Aorta (tissue), 5 donors: Measurements from ENCODE around the gene RAB8B. TPM values are rescaled to one million over a fixed set of nuclear protein-coding genes. Genes with fewer than 3 reads are reported as not detected.

Experiments used
- ATAC-seq: fragments of 200-7000 bp; cut with Tn5 transposase; one replicate; pipeline ENCODE4 v1.9.1; 2022; ENCODE audit warnings: moderate library complexity; ENCODE audit not compliant: low FRiP score
- DNase-seq, 2 donors: peaks; one replicate each; pipeline ENCODE4 v3.0.0-alpha.2; 2020
- H3K27ac ChIP-seq, 2 donors: one replicate each; pipeline ENCODE4 v1.5.1; 2013; ENCODE audit warnings: low read length in 2 of 2, mild to moderate bottlenecking in 2 of 2, moderate library complexity in 2 of 2, control low read depth in 1 of 2, inconsistent platforms in 1 of 2, low read depth in 1 of 2
- H3K27me3 ChIP-seq, 2 donors: one replicate each; pipeline ENCODE4 v1.6.1; 2013; ENCODE audit warnings: control low read depth in 1 of 2, low read length in 1 of 2, mild to moderate bottlenecking in 1 of 2, moderate library complexity in 1 of 2; ENCODE audit not compliant: insufficient read depth in 2 of 2, control insufficient read depth in 1 of 2
- H3K36me3 ChIP-seq, 2 donors: one replicate each; pipeline ENCODE4 v1.6.1; 2013; ENCODE audit warnings: control low read depth in 1 of 2, low read length in 1 of 2, mild to moderate bottlenecking in 1 of 2; ENCODE audit not compliant: insufficient read depth in 2 of 2, control insufficient read depth in 1 of 2
- H3K4me1 ChIP-seq, 2 donors: one replicate each; pipeline ENCODE4 v1.6.1; 2013; ENCODE audit warnings: low read length in 2 of 2, control low read depth in 1 of 2, mild to moderate bottlenecking in 1 of 2, moderate library complexity in 1 of 2; ENCODE audit not compliant: insufficient read depth in 2 of 2, control insufficient read depth in 1 of 2
- H3K4me3 ChIP-seq, 2 donors: one replicate each; pipeline ENCODE4 v1.5.1; 2013; ENCODE audit warnings: low read length in 2 of 2, control low read depth in 1 of 2, mild to moderate bottlenecking in 1 of 2
- H3K9me3 ChIP-seq: one replicate; pipeline ENCODE4 v1.6.1; 2013; ENCODE audit warnings: mild to moderate bottlenecking, low read length; ENCODE audit not compliant: control insufficient read depth
- WGBS, 2 donors: extraction: QIAGEN DNeasy Blood & Tissue Kit; methylation state at CpG; one replicate each; pipeline ENCODE4 v1.1.7; 2013; 5-methylcytosine and 5-hydroxymethylcytosine counted together
- intact Hi-C, 2 donors: fragments of 100-400 bp; cut with DNase I; formaldehyde crosslinking; loops; one replicate each; pipeline versions ENCODE4 v1.14.2 to v1.15.0; 2022
- polyA plus RNA-seq, 2 donors: library from polyadenylated mRNA; stranded (reverse); fragments of 200-250 nt; gene quantifications; one replicate each; pipeline ENCODE4 v1.2.3, GENCODE V29; 2013
- total RNA-seq, 2 donors: library from RNA; stranded (reverse); fragmentation: NEBNext Ultra II Directional; extraction: Animal tissue kit (Norgen Biotek cat#: 25700); gene quantifications; one replicate each; pipeline ENCODE4 v1.2.1, GENCODE V29; 2021
- donor health status: healthy with polysubstance abuse.
- donor health status: Bipolar disorder and iron deficiency.
- donor health status: DM: no; HTN: no; CAD: no.
- donor health status: DM: no; HTN: no; CAD: no.
- donor health status: DM: yes; HTN: yes; CAD: no.

The RAB8B gene
- total and polyA plus RNA-seq, 4 donors, result 14.8 to 47.9 (median 29.6) TPM

- H3K9me3 ChIP-seq, result no peaks in the 10 kb centered on the region
- no peaks in the 10 kb centered on the region for H3K36me3 ChIP-seq
- ATAC-seq (peak; percentile 97), DNase-seq (peak; percentile 95 to 96)
- peak within 1 kb of the TSS; percentile 3 to 70 for H3K27ac ChIP-seq
- intact Hi-C loops, result loop anchor here (1.0 to 10.0 kb wide), 3 partner anchors 32 to 112 kb away; partner anchors contain the start of genes LACTB (in 1 of the 2), RAB8B (in 1 of the 2) and TPM1 (in 1 of the 2)
- H3K4me3 ChIP-seq, result peak within 1 kb of the TSS; percentile 42 to 55
- WGBS, 2 donors, result 0 to 1% methylated on average over 60 of the region's 60 CpGs
- peaks cover 0 to 1% of the 10 kb centered on the region in 2 donors for H3K27me3 ChIP-seq
- no peaks in the 10 kb centered on the region for H3K4me1 ChIP-seq
These were observed 32.1 kb upstream of the RAB8B start, which contains the start of gene RPS27L for GRCh38 chr15:63157118-63157843. RPS27L (minus strand) TSS chr15:63157477; CDS start chr15:63157405, 72 bp downstream.

GRCh38 chr15:63157891-63158431, 31.4 kb upstream of the RAB8B start:
- Histone ChIP-seq H3K36me3 (no peaks in the 10 kb centered on the region), H3K4me3 (peak overlapping the region; percentile 42 to 55), H3K9me3 (no peaks in the 10 kb centered on the region), H3K4me1 (no peaks in the 10 kb centered on the region), H3K27ac (peak overlapping the region; percentile 3 to 70), H3K27me3 (peaks cover 0 to 1% of the 10 kb centered on the region in 2 donors)
- peak in 1 of 2 donors; percentile 70 for DNase-seq
- intact Hi-C loops, result loop anchor here (1.0 to 10.0 kb wide), 3 partner anchors 31 to 113 kb away; partner anchors contain the start of genes LACTB (in 1 of the 2), RAB8B (in 1 of the 2) and TPM1 (in 1 of the 2)
- peak; percentile 71 for ATAC-seq
- 1 to 4% methylated on average over 18 of the region's 18 CpGs for WGBS, 2 donors

- no peaks in the 10 kb centered on the region for H3K4me1 ChIP-seq
- no peak for DNase-seq
- no peak for ATAC-seq
- no peaks in the 10 kb centered on the region for H3K9me3 ChIP-seq
- H3K36me3 ChIP-seq, result no peaks in the 10 kb centered on the region
- H3K27ac ChIP-seq, result no peak overlapping the region
- H3K4me3 ChIP-seq, result no peak overlapping the region
- intact Hi-C loops, result no loop called here
- no peaks in the 10 kb centered on the region for H3K27me3 ChIP-seq
These were observed 28.8 kb upstream of the RAB8B start for GRCh38 chr15:63160638-63161037.

GRCh38 chr15:63163217-63163616, 26.2 kb upstream of the RAB8B start:
- Histone ChIP-seq H3K36me3 (no peaks in the 10 kb centered on the region), H3K27ac (no peak overlapping the region), H3K27me3 (no peaks in the 10 kb centered on the region), H3K4me1 (no peaks in the 10 kb centered on the region), H3K4me3 (no peak overlapping the region), H3K9me3 (no peaks in the 10 kb centered on the region)
- DNase-seq (no peak), ATAC-seq (no peak)
- 80 to 82% methylated on average over 4 of the region's 4 CpGs for WGBS, 2 donors
- intact Hi-C loops, result no loop called here

DNA sequence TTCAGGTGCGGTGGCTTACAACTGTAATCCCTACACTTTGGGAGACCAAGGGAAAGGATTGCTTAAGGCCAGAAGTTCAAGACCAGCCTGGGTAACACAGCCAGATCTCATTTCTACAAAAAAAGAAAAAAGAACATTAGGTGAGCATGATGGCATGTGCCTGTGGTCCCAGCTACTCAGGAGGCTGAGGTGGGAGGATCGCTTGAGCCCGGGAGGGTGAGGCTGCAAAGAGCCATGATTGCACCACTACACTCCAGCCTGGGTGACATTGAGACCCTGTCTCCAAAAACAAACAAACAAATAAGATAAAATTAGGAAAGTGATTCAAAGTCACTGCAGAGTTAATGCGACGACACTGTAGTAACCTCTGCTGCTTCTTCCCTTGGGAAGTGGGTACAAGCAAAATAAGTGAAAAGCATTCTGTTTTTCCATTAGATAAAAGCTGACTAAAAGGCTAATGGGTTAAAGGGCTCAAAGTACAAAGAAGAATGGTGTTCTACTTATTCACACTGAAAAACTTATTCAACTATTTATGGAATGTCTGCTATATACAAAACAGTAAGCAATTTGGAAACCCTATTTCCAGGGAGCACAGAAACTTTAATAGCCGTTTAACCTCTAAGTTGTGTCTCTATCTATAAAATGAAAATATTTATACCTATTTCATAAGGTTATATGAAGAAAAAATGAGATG, 24.1 kb upstream of the RAB8B start:
- ATAC-seq (no peak), DNase-seq (no peak)
- no peaks in the 10 kb centered on the region for H3K27me3 ChIP-seq
- intact Hi-C loops, result no loop called here
- H3K36me3 ChIP-seq, result no peaks in the 10 kb centered on the region
- no peak overlapping the region for H3K4me3 ChIP-seq
- 86 to 88% methylated on average over 6 of the region's 6 CpGs for WGBS, 2 donors
- no peak overlapping the region for H3K27ac ChIP-seq
- H3K9me3 ChIP-seq, result no peaks in the 10 kb centered on the region
- no peaks in the 10 kb centered on the region for H3K4me1 ChIP-seq

GRCh38 chr15:63166219-63166618, 23.2 kb upstream of the RAB8B start:
- H3K27ac ChIP-seq, result no peak overlapping the region
- intact Hi-C loops, result no loop called here
- H3K36me3 ChIP-seq, result no peaks in the 10 kb centered on the region
- DNase-seq (no peak), ATAC-seq (no peak)
- H3K4me1 ChIP-seq, result no peaks in the 10 kb centered on the region
- no peak overlapping the region for H3K4me3 ChIP-seq
- 66 to 73% methylated on average over 2 of the region's 2 CpGs for WGBS, 2 donors
- H3K27me3 ChIP-seq, result no peaks in the 10 kb centered on the region
- no peaks in the 10 kb centered on the region for H3K9me3 ChIP-seq

DNA sequence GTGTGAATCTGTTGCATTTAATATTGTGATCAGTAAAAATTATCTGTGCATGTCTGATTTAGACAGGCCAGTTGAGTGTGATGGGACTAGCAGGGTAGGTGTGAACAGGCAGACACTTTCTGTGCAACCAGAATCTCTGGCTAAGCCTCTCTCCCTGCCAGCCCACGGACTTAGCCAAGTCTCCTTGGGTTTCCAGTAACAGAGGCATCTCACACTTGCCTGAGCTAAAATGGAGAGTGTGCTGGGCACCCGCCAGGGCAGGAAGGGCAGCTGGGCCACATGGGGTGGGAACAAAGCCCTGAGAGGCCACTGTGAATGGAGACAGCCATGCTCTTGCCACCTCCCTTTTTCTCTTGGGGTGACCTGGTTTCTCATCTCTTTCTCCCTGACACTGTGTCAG, 19.6 kb upstream of the RAB8B start:
- Histone ChIP-seq H3K4me1 (no peaks in the 10 kb centered on the region), H3K27me3 (no peaks in the 10 kb centered on the region), H3K27ac (no peak overlapping the region), H3K9me3 (no peaks in the 10 kb centered on the region), H3K36me3 (no peaks in the 10 kb centered on the region), H3K4me3 (no peak overlapping the region)
- DNase-seq, result no peak
- WGBS, 2 donors, result 77 to 79% methylated on average over 2 of the region's 2 CpGs
- intact Hi-C loops, result no loop called here
- no peak for ATAC-seq

- H3K36me3 ChIP-seq, result no peaks in the 10 kb centered on the region
- DNase-seq (no peak), ATAC-seq (no peak)
- WGBS, 2 donors, result 96 to 98% methylated on average over 5 of the region's 5 CpGs
- intact Hi-C loops, result no loop called here
- H3K4me3 ChIP-seq, result no peak overlapping the region
- H3K4me1 ChIP-seq, result no peaks in the 10 kb centered on the region
- no peak overlapping the region for H3K27ac ChIP-seq
- no peaks in the 10 kb centered on the region for H3K27me3 ChIP-seq
- no peaks in the 10 kb centered on the region for H3K9me3 ChIP-seq
These were observed 17.0 kb upstream of the RAB8B start for GRCh38 chr15:63172376-63172775.
